GM12878 (cell line): ENCODE results near the gene FOXP1. TPM values are rescaled to one million over a fixed set of nuclear protein-coding genes. Genes with fewer than 3 reads are reported as not detected.

Experiments used
- ATAC-seq: fragments of 200-7000 bp; cut with Tn5 transposase; 3 replicates; pipeline ENCODE4 v1.9.1; 2020; ENCODE audit warnings: mild to moderate bottlenecking, moderate library complexity
- BruUV-seq: library from RNA; stranded (reverse); fragments of 400-500 nt; replicated peaks from 2 replicates; lab custom pipeline; 2021; lab: Mats Ljungman, UMichigan
- CTCF ChIA-PET: fragments of 300-600 bp; sonication (Branson Sonifier 250); formaldehyde crosslinking; extraction: SDS; loops from one replicate; lab custom pipeline; 2021; ENCODE audit warnings: inconsistent platforms; lab: Yijun Ruan, JAX
- POLR2A ChIA-PET: fragments of 350-600 bp; formaldehyde crosslinking; extraction: SDS; loops from one replicate; lab custom pipeline; 2021; ENCODE audit warnings: inconsistent platforms; lab: Charles Lee
- RAD21 ChIA-PET: fragments of 300-600 bp; sonication (Branson Sonifier 250); formaldehyde crosslinking; loops from one replicate; lab custom pipeline; 2023; ENCODE audit warnings: antibody characterized with exemption; ENCODE audit not compliant: unreplicated experiment; lab: Charles Lee
- SMC1A ChIA-PET: fragments of 300-600 bp; sonication (Branson Sonifier 250); formaldehyde crosslinking; loops from one replicate; lab custom pipeline; 2023; ENCODE audit not compliant: unreplicated experiment, uncharacterized antibody; lab: Charles Lee
- DNase-seq: peaks from one replicate; pipeline ENCODE4 v3.0.0-alpha.2; 2011; ENCODE audit warnings: low read depth, low spot score
- FAIRE-seq: peaks from 3 replicates; lab custom pipeline; 2011; peaks lifted over from hg19 to GRCh38; lab: Jason Lieb, UNC
- H2AFZ ChIP-seq: 2 replicates; pipeline ENCODE4 v1.6.0; 2011; ENCODE audit warnings: low read depth, low read length, control low read depth; ENCODE audit not compliant: control insufficient read depth
- H3K27ac ChIP-seq: 2 replicates; pipeline ENCODE4 v1.5.1; 2011; ENCODE audit warnings: control low read depth; ENCODE audit not compliant: control insufficient read depth, insufficient read depth
- H3K27me3 ChIP-seq, 2 experiments: replicated peaks in 1 of 2; 2 replicates each; pipeline versions ENCODE4 v1.6.0 to v1.6.1; 2011; ENCODE audit warnings: low read length in 1 of 2; ENCODE audit not compliant: control insufficient read depth in 2 of 2, insufficient read depth in 2 of 2
- H3K36me3 ChIP-seq, 2 experiments: 2 replicates each; pipeline ENCODE4 v1.5.1; 2011; ENCODE audit warnings: low read length in 1 of 2; ENCODE audit not compliant: control insufficient read depth in 2 of 2, insufficient read depth in 2 of 2
- H3K4me1 ChIP-seq: 2 replicates; pipeline ENCODE4 v1.6.1; 2011; ENCODE audit warnings: mild to moderate bottlenecking, low read length, moderate library complexity, mixed read lengths; ENCODE audit not compliant: control insufficient read depth, insufficient read depth
- H3K4me2 ChIP-seq: 2 replicates; pipeline ENCODE4 v1.6.0; 2011; ENCODE audit warnings: control low read depth; ENCODE audit not compliant: control insufficient read depth, insufficient read depth
- H3K4me3 ChIP-seq: fragments of 200-600 bp; sonication (generic); 2 replicates; pipeline ENCODE4 v1.5.1; 2016
- H3K79me2 ChIP-seq: 2 replicates; pipeline ENCODE4 v1.6.0; 2011; ENCODE audit warnings: low read length; ENCODE audit not compliant: control insufficient read depth, insufficient read depth
- H3K9ac ChIP-seq: 2 replicates; pipeline ENCODE4 v1.8.0; 2011; ENCODE audit warnings: low read length, control low read depth, mixed read lengths; ENCODE audit not compliant: control insufficient read depth, insufficient read depth
- H3K9me3 ChIP-seq: replicated peaks from 3 replicates; pipeline ENCODE4 v1.5.1; 2011; ENCODE audit warnings: mild to moderate bottlenecking, low read length; ENCODE audit not compliant: control insufficient read depth, insufficient read depth
- H4K20me1 ChIP-seq: 2 replicates; pipeline ENCODE4 v1.6.0; 2011; ENCODE audit not compliant: control insufficient read depth, insufficient read depth
- CEBPB ChIP-seq, 2 experiments: fragments of 150-350 bp in 1 of 2; IDR thresholded peaks; 2 replicates each; pipeline ENCODE4 v1.6.1; 2012 to 2014; ENCODE audit warnings: low read depth in 2 of 2, low read length in 2 of 2, borderline replicate concordance in 1 of 2, inconsistent platforms in 1 of 2
- FOS ChIP-seq: IDR thresholded peaks from 3 replicates; pipeline ENCODE4 v1.6.1; 2011; ENCODE audit warnings: borderline replicate concordance; ENCODE audit not compliant: insufficient read length; ENCODE audit errors: extremely low read depth
- NFXL1 ChIP-seq: fragments of 450-650 bp; IDR thresholded peaks from 2 replicates; pipeline ENCODE4 v1.6.1; 2017; ENCODE audit warnings: antibody characterized with exemption, mild to moderate bottlenecking, borderline replicate concordance
- NR2F1 ChIP-seq: fragments of 450-650 bp; conservative IDR thresholded peaks from 2 replicates; pipeline ENCODE4 v1.6.1; 2017; ENCODE audit warnings: mild to moderate bottlenecking
- RELA ChIP-seq: fragments of 450-650 bp; IDR thresholded peaks from 2 replicates; pipeline ENCODE4 v1.8.0; 2014; ENCODE audit warnings: borderline replicate concordance; ENCODE audit not compliant: partially characterized antibody
- RELB ChIP-seq: fragments of 450-650 bp; IDR thresholded peaks from 2 replicates; pipeline ENCODE4 v1.6.1; 2017; ENCODE audit warnings: low read depth, mild to moderate bottlenecking, moderate library complexity
- SREBF2 ChIP-seq: IDR thresholded peaks from 2 replicates; pipeline ENCODE4 v1.6.1; 2012; ENCODE audit warnings: mild to moderate bottlenecking, low read length
- ZNF217 ChIP-seq: fragments of 450-650 bp; IDR thresholded peaks from 2 replicates; pipeline ENCODE4 v1.6.1; 2017; ENCODE audit warnings: antibody characterized with exemption, mild to moderate bottlenecking
- WGBS: methylation state at CpG from one replicate; pipeline ENCODE4 v1.1.6; 2016; ENCODE audit warnings: low lambda C conversion rate; ENCODE audit not compliant: insufficient replicate concordance, insufficient coverage; ENCODE audit errors: missing lambda C conversion rate; 5-methylcytosine and 5-hydroxymethylcytosine counted together
- in situ Hi-C: fragments of 300-500 bp; cut with MboI; formaldehyde crosslinking; loops from 9 replicates; pipeline ENCODE4 v1.14.3; 2018; ENCODE audit warnings: mixed read lengths
- intact Hi-C: fragments of 100-400 bp; cut with micrococcal nuclease; formaldehyde crosslinking; loops from one replicate; pipeline ENCODE4 v1.14.2; 2022; ENCODE audit not compliant: unreplicated experiment
- polyA plus RNA-seq, 11 experiments: library from polyadenylated mRNA; depleted of rRNA in 4 of 11; unstranded in 6 of 11; stranded (reverse) in 5 of 11; fragments of >200 nt; fragmentation: Nextera tagmentation in 4 of 11; fragmentation: Illumina TruSeq in 1 of 11; extraction: Ambion mirVana in 4 of 11; extraction: Trizol in 1 of 11; gene quantifications; 1 replicate in 1 of 11; 2 replicates in 10 of 11; pipeline versions ENCODE4 v1.2.1 to v1.2.3, GENCODE V29; 2011 to 2016; ENCODE audit warnings: inconsistent platforms in 2 of 11, missing spikeins in 2 of 11, low read depth in 1 of 11
- total RNA-seq, 4 experiments: library from RNA; depleted of rRNA in 3 of 4; stranded (reverse); fragments of >200 nt in 3 of 4; fragmentation: Illumina TruSeq in 1 of 4; extraction: Trizol in 1 of 4; gene quantifications; 2 replicates each; pipeline versions ENCODE4 v1.2.1 to v1.2.3, GENCODE V29; 2013 to 2021

Gene FOXP1
- total and polyA plus RNA-seq, 10 of the 15 experiments (the other 5 are each of a cell fraction or from before 2014, with no cell fraction given), result 0.05 to 1.6 (median 0.20) TPM; not detected in 1

GRCh38 chr3:71629711-71630110 lies 46.2 kb upstream of the FOXP1 start:
- H3K27ac ChIP-seq, result no peak overlapping the region
- intact Hi-C loops, result no loop called here
- H4K20me1 ChIP-seq, result no peaks in the 10 kb centered on the region
- no TSS peak for BruUV-seq
- SMC1A ChIA-PET, result no interaction called here
- H3K9me3 ChIP-seq, result no peaks in the 10 kb centered on the region; the same call in 2 of the 3 replicates
- no peak for DNase-seq
- in situ Hi-C loops, result no loop called here
- POLR2A ChIA-PET, result no interaction called here
- ATAC-seq, result no peak
- CTCF ChIA-PET, result no interaction called here
- no peak overlapping the region for H3K9ac ChIP-seq
- H3K4me3 ChIP-seq, result no peak overlapping the region
- no peaks in the 10 kb centered on the region for H3K36me3 ChIP-seq
- no peaks in the 10 kb centered on the region for H3K79me2 ChIP-seq
- no peak for FAIRE-seq
- RAD21 ChIA-PET, result no interaction called here
- no peak overlapping the region for H2AFZ ChIP-seq
- TF ChIP-seq NR2F1 (no peak), NFXL1 (no peak), SREBF2 (no peak), RELA (no peak), FOS (no peak), RELB (no peak), ZNF217 (no peak), CEBPB (IDR thresholded peaks at IDR 0.05; ENCODE audit: borderline replicate concordance in 1 of 2, low read depth in 2 of 2, low read length in 2 of 2) (no peak)
- H3K27me3 ChIP-seq, result no peaks in the 10 kb centered on the region
- 0% methylated on average over 2 of the region's 2 CpGs for WGBS
- no peaks in the 10 kb centered on the region for H3K4me1 ChIP-seq
- no peak overlapping the region for H3K4me2 ChIP-seq
